HepG2 (cell line): ENCODE results near the gene EIF4H. TPM values are rescaled to one million over a fixed set of nuclear protein-coding genes. Genes with fewer than 3 reads are reported as not detected.

Experiments used
- ARNT2 ChIP-seq: sonication (generic); formaldehyde crosslinking; IDR thresholded peaks from 2 replicates; pipeline ENCODE4 v1.8.0; 2022; ENCODE audit warnings: mild to moderate bottlenecking, low read depth, missing genetic modification reagents, moderate library complexity
- CHD4 ChIP-seq: fragments of 200-600 bp; sonication (generic); IDR thresholded peaks from 2 replicates; pipeline ENCODE4 v1.7.0; 2017; ENCODE audit warnings: mild to moderate bottlenecking, low read length, borderline replicate concordance
- CREB1 ChIP-seq, 2 experiments: fragments of 450-650 bp in 1 of 2; IDR thresholded peaks; 2 replicates each; pipeline ENCODE4 v1.6.1; 2016 to 2017; ENCODE audit warnings: control low read depth in 1 of 2, mild to moderate bottlenecking in 1 of 2, missing compliant biosample characterization in 1 of 2, missing genetic modification characterization in 1 of 2
- GMEB2 ChIP-seq: IDR thresholded peaks from 2 replicates; pipeline ENCODE4 v1.6.1; 2016; ENCODE audit warnings: missing biosample characterization, missing genetic modification reagents, low read depth
- KDM1A ChIP-seq: IDR thresholded peaks from 2 replicates; pipeline ENCODE4 v1.6.1; 2016; ENCODE audit warnings: missing compliant biosample characterization
- KMT2A ChIP-seq: sonication (generic); formaldehyde crosslinking; IDR thresholded peaks from 2 replicates; pipeline ENCODE4 v1.4.0; 2020; ENCODE audit warnings: missing genetic modification reagents
- MTA1 ChIP-seq: sonication (generic); formaldehyde crosslinking; IDR thresholded peaks from 2 replicates; pipeline ENCODE4 v1.4.0; 2020; ENCODE audit warnings: missing genetic modification reagents, mild to moderate bottlenecking, borderline replicate concordance
- NFE2L2 ChIP-seq: fragments of 150-350 bp; IDR thresholded peaks from 2 replicates; pipeline ENCODE4 v1.6.1; 2014; ENCODE audit warnings: low read length
- NPAS2 ChIP-seq: sonication (generic); formaldehyde crosslinking; IDR thresholded peaks from 2 replicates; pipeline ENCODE4 v1.8.0; 2022; ENCODE audit warnings: mild to moderate bottlenecking, missing genetic modification reagents, borderline replicate concordance
- NR2C2 ChIP-seq: sonication (generic); formaldehyde crosslinking; IDR thresholded peaks from 2 replicates; pipeline ENCODE4 v1.4.0; 2020; ENCODE audit warnings: missing genetic modification reagents, mild to moderate bottlenecking, moderate library complexity, borderline replicate concordance
- TERF1 ChIP-seq: sonication (generic); formaldehyde crosslinking; IDR thresholded peaks from 2 replicates; pipeline ENCODE4 v1.8.0; 2022; ENCODE audit warnings: mild to moderate bottlenecking, missing genetic modification reagents, moderate library complexity
- YY1 ChIP-seq: IDR thresholded peaks from 2 replicates; pipeline ENCODE4 v1.6.1; 2011; ENCODE audit warnings: low read length, low read depth, moderate library complexity, mild to moderate bottlenecking; ENCODE audit not compliant: insufficient read depth, insufficient replicate concordance
- ZBTB44 ChIP-seq: sonication (generic); formaldehyde crosslinking; IDR thresholded peaks from 2 replicates; pipeline ENCODE4 v1.4.0; 2020; ENCODE audit warnings: missing genetic modification reagents
- ZFP62 ChIP-seq: sonication (generic); formaldehyde crosslinking; IDR thresholded peaks from 2 replicates; pipeline ENCODE4 v1.4.0; 2020; ENCODE audit warnings: missing genetic modification reagents
- ZNF136 ChIP-seq: sonication (generic); formaldehyde crosslinking; IDR thresholded peaks from 2 replicates; pipeline ENCODE4 v1.8.1; 2022; ENCODE audit warnings: low read depth, mild to moderate bottlenecking, moderate library complexity, missing genetic modification reagents
- ZNF275 ChIP-seq: sonication (generic); formaldehyde crosslinking; IDR thresholded peaks from 2 replicates; pipeline ENCODE4 v1.8.0; 2022; ENCODE audit warnings: missing genetic modification reagents, mild to moderate bottlenecking, inconsistent platforms, borderline replicate concordance
- ZNF432 ChIP-seq: sonication (generic); formaldehyde crosslinking; IDR thresholded peaks from 2 replicates; pipeline ENCODE4 v1.5.0; 2020; ENCODE audit warnings: missing genetic modification reagents, mild to moderate bottlenecking, borderline replicate concordance
- ZNF441 ChIP-seq: sonication (generic); formaldehyde crosslinking; IDR thresholded peaks from 2 replicates; pipeline ENCODE4 v1.7.0; 2021; ENCODE audit warnings: missing genetic modification reagents, borderline replicate concordance
- ZNF616 ChIP-seq: sonication (generic); formaldehyde crosslinking; IDR thresholded peaks from 2 replicates; pipeline ENCODE4 v1.5.0; 2020; ENCODE audit warnings: low read depth, mild to moderate bottlenecking, missing genetic modification reagents
- ZNF710 ChIP-seq: sonication (generic); formaldehyde crosslinking; IDR thresholded peaks from 2 replicates; pipeline ENCODE4 v1.5.0; 2020; ENCODE audit warnings: mild to moderate bottlenecking, missing genetic modification reagents, borderline replicate concordance
- ZSCAN29 ChIP-seq: sonication (generic); formaldehyde crosslinking; conservative IDR thresholded peaks from 2 replicates; pipeline ENCODE4 v1.4.0; 2020; ENCODE audit warnings: mild to moderate bottlenecking, missing genetic modification reagents
- polyA plus RNA-seq, 8 experiments: library from polyadenylated mRNA; depleted of rRNA in 3 of 8; stranded (reverse) in 7 of 8; unstranded in 1 of 8; fragments of >200 nt; fragmentation: Illumina TruSeq in 4 of 8; extraction: Trizol in 4 of 8; gene quantifications; 2 replicates each; pipeline versions ENCODE4 v1.2.1 to v1.2.3, GENCODE V29; 2011 to 2016; ENCODE audit warnings: low read depth in 4 of 8, missing spikeins in 1 of 8, mixed read lengths in 1 of 8; ENCODE audit not compliant: insufficient read depth in 1 of 8
- total RNA-seq, 5 experiments: library from RNA; depleted of rRNA; stranded (reverse); fragments of >200 nt; fragmentation: Illumina TruSeq; extraction: Trizol; gene quantifications; 2 replicates each; pipeline ENCODE4 v1.2.3, GENCODE V29; 2016; ENCODE audit warnings: low read depth in 1 of 5

EIF4H gene
- total and polyA plus RNA-seq, 2 of the 13 experiments (the other 11 are each of a cell fraction or from before 2014, with no cell fraction given), result 232 to 321 TPM

GRCh38 chr7:74173866-74174605 is at the start of gene EIF4H (continued):
- TF ChIP-seq ZBTB44 (CRISPR knock-in tag) (no peak), GMEB2 (CRISPR knock-in tag) (peak; percentile 79), KDM1A (CRISPR knock-in tag) (no peak), CHD4 (no peak), ZNF432 (CRISPR knock-in tag) (no peak), NFE2L2 (no peak), MTA1 (CRISPR knock-in tag) (peak; percentile 83; the same call in 1 of the 2 replicates), ZFP62 (CRISPR knock-in tag) (no peak), NPAS2 (CRISPR knock-in tag) (no peak), ZNF136 (CRISPR knock-in tag) (no peak), ZNF275 (CRISPR knock-in tag) (peak; percentile 70; the same call in 1 of the 2 replicates), NR2C2 (peak; percentile 48; the same call in 1 of the 2 replicates), ARNT2 (CRISPR knock-in tag) (peak; percentile 95), CREB1 (IDR thresholded peaks at IDR 0.05) (peak; percentile 24; the same call in 1 of the 2 replicates), CREB1 (CRISPR knock-in tag; IDR thresholded peaks at IDR 0.05) (no peak), YY1 (peak; percentile 92), ZNF616 (CRISPR knock-in tag) (peak; percentile 80; the same call in 1 of the 2 replicates), TERF1 (no peak), KMT2A (peak; percentile 50; the same call in 1 of the 2 replicates), ZNF441 (CRISPR knock-in tag) (peak; percentile 65; the same call in 1 of the 2 replicates), ZNF710 (0 out of 2 replicates have a peak, but pooled peaks have one; percentile 36), ZSCAN29 (CRISPR knock-in tag) (peak; percentile 49; the same call in 1 of the 2 replicates)
